Suprapubic skin (tissue), 3 donors: Measurements from ENCODE around the gene BBS1.

ENCODE experiments used
- CTCF ChIP-seq, 2 donors: fragments of 200-600 bp in 1 of 2; fragments of 450-650 bp in 1 of 2; sonication (generic) in 1 of 2; IDR thresholded peaks; one replicate each; pipeline ENCODE4 v1.5.1; 2016 to 2019; ENCODE audit warnings: antibody characterized with exemption in 2 of 2, mild to moderate bottlenecking in 1 of 2, moderate library complexity in 1 of 2
- POLR2AphosphoS5 ChIP-seq, 3 donors: sonication (generic); formaldehyde crosslinking; IDR thresholded peaks; one replicate each; pipeline ENCODE4 v1.6.1; 2017; ENCODE audit warnings: antibody characterized with exemption in 3 of 3

GRCh38 chr11:66564984-66565383 is 54.5 kb downstream of the BBS1 start:
- no peak for TF ChIP-seq CTCF (IDR thresholded peaks at IDR 0.05)
- no peak for TF ChIP-seq POLR2AphosphoS5 (IDR thresholded peaks at IDR 0.05)
